Measurements from ENCODE around the gene CHN1.

CHN1 gene

DNA sequence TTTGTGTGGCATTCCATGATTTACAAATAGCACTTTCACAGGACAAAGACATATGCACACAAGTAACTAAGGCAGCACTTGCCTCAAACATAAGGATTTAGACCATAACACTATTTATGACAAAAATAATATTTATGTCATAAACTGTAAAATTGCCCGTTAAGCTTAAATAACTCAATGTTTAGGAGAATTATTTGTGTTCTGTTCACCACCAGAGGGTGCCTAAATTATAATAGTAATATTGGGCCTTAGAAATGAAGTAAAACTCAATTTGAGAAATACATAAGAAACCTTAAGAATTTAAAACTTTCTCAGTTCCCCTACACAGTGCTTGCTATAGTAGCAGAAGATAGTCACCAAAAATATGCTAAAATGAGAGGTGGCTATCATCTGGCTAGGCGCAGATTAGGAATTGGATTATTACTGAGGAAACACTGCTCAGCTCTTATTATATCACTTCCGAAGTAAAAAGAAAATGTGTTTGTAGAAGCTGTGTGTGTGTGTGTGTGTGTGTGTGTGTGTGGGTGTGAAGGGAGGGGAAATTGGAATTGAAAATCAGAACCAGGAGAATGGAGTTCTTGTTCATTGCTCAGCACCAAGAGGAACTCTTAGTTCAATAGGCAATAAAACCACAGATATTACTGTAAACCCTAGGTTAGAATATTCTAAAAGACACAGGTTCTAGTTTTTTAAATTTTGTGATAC is 4.9 kb upstream of the CHN1 start:
- DNase-seq: no peak

DNA sequence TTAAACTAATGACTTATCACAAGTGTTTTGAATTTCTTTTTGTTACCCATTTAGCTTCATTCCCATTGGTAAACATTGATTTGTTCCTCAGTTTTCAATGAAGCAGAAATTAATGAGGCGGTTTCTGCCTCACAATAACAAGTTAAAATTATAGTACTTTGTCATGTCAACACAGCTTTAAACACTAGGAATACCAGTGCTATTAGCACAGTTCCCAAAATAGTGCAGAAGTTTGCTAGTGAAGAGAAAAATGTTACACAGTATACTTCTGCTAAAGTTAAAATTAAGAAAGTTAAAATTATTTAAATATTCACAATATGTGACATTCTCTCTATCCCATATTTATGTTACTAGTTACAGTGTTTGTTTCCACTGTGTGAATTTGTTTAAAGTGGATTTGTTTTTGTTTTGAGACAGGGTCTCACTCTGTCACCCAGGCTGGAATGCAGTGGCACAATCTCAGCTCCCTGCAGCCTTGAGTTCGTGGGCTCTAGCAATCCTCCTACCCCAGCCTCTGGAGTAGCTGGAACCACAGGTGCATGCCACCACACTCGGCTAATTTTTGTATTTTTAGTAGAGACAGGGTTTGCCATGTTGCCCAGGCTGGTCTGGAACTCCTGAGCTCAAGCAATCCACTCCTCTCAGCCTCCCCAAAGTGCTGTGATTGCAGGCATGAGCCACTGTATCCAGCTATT is 3.8 kb upstream of the CHN1 start:
- DNase-seq: no peak

DNA sequence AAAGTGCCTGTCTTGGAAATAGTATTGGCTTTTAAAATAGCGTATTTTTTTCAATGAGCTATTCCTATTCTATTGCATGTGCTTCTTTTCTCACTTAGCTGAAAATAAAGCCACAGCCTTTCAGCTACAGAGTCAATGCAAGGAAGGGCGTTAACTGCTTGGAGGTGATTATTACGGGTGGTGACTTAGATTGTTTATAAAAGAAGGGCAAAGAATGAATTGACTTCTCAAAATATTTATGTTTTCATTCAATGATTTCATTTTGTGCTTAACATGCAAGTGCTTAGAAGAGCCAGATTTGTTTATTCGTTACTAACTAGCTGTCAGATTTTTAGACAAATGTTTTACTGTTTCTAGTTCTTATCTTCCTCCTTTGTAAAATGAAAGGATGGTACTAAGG is 2.8 kb upstream of the CHN1 start:
- no peak for DNase-seq

DNA sequence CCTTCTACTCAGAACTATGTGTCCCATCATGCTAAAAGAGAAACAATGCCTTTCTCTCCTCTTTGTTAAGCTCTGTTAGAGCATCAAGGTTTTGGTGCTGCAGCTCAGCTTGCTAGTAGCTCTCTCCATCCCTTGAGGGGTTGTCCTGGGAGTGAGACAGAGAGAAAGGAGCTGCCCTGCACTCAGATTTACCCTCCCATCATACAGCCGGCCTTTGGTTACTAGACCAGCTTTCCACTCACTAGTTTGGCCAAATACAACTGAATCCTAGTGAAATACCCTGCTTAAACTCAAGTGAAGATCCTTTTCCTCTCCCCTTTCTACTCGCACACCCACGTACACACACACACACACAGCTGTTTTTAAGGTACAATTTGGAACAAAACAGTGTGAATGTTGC is 2.3 kb upstream of the CHN1 start:
- DNase-seq: no peak

DNA sequence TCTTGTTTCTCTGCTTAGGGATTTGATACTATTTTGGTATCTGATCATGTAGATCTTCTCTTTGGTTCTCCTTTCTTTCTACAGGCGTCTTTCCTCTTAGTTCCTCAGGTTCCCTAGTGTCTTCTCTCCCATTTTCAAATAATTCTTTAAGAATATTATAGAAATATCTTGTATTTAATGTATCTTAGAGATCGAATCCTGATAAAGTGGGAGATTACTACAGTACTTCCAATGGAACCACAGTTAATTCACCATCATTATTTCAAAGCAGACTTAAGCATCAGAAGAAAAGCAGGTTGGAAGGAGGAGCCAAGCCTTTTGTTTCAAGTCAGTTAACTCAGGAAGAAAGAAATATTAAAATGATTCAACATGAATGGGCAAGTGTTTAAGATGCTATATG is 1.1 kb upstream of the CHN1 start:
- DNase-seq: no peak

DNA sequence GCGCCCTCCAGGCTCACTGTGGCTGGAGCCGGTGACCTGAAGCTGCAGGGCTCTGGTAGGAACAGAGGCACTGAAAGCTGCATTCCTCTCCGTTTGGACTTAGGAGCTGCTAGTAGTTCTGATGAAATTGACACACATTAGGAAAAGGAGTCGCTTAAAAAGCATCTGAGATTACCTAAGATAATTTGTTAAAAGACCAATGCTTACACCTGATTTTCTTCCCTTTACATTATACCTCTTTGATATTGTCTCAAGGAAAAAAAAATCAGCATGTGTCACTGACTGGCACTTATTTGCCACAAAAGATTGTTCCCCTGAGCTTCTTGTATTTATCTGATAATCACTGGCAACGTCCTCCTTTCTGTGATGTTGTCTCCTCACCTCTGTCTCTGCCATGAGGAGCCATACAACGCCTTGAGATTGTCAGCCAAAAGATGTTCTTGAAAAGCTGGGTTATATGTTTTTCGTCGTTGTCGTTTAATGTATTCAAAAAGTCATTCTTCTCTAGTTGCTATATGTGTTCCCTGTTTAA is 618 bp upstream of the CHN1 start:
- DNase-seq: no peak

DNA sequence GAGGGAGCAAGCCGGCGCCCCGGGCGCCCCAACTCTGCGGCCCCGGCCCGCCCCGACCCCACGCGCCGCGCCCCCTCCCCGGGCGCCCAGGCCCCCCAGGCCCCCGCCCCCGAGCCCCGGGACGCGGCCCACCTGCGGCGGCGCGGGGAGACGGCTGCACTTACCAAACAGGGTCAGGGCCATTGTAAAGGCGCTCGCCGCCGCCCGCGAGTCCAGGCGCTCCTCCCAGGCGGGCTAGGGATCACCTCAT is 526 bp downstream of the CHN1 start:
- peak; percentile 87 for DNase-seq

DNA sequence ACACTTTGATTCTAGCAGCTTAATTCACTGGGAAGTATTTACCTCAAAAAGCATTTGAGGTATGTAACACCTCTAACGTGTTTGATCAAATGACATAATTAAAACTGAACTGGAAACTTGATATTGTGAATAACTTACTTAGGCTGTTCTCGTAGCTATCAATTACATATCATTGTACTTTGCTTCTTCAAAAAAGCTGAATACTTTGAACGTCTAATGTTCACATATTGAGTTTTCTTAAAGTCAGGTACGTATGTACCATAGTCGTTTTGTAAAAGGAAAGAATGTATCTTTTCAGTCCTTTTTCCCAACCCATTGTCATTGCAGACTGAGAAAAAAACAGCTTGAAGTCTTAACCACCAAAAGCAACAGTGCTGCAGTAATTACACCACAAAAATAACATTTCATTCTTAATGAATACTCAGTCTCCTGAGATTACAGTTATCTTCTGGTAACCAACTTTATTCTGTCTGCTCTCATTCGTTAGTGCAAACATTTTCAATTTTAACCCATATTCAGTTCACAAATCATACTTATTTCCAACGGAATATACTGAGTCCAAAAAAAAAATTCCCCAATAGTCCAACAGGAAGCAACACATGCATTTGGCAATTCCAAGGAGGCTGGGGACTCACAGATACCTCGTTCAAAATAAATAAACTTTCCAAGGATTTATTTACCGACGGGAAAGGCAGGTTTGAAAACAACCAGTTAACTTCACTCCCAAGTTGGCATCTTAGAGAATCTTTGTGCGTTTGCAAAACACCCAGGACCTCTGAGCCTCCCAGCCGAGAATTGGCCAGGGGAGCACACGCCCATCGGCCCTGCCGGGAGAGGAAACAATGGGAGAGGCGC is 1.1 kb downstream of the CHN1 start:
- DNase-seq: no peak

DNA sequence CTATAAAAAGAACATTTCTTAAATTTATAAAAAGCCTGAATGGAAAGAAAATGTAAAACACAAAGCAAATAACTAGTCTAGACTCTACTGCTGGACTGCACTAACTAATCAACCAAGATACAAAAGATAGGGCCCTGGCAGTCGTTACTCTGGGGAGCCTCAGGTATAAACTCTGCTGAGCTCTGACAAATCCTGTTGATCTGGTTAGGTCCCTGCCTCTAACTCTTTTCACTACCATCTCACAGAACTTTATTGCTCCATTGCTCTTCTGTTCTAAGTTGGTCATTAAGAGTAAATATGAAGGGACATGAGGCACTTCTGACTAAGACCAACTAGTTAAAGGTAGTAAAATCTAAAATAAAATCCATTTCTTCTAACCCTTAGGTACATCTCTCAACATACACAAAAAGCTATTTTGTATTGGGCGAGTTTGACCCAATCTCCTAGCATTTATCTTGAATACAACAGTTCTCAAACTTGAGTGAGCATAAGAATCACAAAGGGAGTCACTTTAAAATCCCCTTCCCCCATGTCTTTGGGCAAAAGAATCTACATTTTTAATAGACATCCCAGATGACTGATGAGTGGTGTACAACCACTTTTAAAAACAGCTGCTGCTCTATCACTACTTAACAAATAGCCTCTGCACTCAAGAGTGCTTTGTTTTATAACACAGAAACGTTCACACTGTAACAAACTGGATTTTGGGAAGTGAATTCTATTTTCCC is 2.5 kb downstream of the CHN1 start:
- peak; percentile 42 for DNase-seq

DNA sequence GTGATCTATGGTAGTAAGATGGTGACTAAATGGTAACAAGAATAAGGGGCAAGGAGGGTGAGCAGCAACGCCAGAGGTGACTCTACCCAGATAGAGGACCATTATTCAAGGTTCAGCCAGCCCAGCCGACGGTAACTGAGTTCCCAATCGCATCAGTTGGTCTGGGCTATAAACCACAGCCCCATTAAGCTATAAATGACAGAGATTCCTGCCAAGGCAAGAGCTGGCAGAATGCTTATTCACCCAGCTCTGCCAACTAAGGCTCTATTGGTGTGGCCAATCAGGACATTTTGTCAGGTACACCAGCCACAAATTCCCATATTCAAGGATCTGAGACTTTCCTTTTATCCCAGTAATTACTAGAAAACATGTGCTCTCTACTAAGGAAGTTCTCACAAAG is 3.6 kb downstream of the CHN1 start:
- DNase-seq: no peak

DNA sequence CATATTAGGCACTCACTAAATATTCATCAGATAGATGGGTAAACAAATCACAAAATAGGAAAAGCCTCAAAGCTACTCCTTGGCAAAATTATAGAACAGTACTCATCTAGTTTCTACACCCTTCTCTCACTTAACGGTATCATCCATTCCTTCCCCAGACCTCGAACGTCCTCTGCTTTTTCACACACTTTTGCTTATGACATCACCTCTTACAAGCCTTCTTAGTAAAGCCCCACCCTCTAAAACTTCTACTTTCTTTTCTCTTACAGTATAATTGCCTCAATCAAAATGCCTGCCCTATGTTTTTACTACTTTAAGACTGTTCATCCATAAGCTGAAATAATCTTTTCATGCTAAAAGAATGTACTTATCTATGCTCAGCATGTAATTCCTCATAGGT is 8.1 kb downstream of the CHN1 start:
- DNase-seq: no peak

DNA sequence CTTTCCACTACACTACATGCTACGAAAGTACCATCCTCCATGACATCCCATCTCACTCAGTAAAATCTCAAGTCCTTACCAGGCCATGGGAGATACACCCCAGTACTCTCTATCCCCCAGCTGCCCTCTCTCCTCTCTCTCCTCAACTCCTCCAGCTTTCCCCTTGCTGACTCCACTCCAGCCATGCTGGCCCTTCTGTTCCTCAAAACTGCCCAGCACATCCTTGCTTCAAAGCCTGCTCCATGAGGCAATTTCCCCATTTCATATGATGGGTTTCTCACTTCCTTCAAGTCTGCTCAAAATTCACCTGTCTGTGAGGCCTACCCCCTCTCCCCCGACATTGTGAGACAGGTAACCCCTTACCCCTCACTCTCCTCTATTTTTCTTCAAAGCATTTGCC is 8.6 kb downstream of the CHN1 start:
- no peak for DNase-seq

DNA sequence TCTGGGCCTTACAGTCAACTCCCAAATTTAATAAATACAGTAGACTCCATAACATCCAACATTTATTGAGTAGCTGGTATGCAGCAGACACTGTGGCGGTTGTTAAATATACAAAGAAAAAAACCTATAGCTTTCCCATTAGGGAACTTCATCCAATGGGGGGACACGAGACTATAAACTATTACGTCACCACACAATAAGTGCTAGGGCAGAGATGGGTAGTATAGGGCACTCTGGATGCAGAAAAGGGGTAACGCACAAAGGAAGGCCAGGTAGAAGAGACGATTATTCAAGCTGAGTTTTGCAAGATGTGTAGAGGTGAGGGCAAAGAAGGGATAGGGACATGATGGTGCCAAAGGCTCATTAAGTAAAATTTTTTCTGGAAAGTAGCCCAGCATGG is 10.8 kb downstream of the CHN1 start:
- no peak for DNase-seq

DNA sequence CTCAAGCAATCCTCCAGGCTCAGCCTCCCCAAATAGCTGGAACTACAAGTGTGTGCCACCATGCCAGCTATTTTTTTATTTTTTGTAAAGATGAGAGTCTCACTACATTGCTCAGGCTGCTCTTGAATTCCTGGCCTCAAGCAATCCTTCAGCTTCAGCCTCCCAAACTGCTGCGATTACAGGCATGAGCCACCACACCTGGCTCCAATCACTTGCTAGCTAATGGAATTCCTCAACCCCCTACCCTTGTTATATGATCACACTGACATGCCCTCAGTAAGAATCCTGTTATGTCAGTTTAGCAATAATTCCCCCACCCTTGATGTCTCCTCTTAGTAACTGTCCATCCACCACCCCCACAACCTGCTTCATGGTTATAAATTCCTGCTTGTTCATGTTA is 12.3 kb downstream of the CHN1 start:
- DNase-seq: no peak

DNA sequence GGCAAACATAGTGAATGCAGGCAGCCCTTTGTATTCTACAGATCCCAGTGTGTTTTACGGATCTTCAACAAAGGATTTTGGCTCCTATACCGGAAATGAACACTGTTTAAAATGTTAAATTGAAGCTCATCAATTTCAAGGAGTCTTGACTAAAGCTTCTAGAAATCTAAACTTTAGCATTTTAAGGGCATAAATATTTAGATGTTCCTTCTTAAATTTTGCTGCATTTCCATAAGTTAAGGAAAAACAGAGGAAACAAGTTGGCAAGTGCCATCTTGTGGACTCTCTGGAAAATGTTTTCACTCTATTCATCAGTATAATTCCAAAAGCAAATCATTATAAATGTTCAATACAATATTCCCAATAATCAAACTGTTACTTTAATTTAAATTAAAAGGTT is 19.6 kb downstream of the CHN1 start:
- DNase-seq: no peak

DNA sequence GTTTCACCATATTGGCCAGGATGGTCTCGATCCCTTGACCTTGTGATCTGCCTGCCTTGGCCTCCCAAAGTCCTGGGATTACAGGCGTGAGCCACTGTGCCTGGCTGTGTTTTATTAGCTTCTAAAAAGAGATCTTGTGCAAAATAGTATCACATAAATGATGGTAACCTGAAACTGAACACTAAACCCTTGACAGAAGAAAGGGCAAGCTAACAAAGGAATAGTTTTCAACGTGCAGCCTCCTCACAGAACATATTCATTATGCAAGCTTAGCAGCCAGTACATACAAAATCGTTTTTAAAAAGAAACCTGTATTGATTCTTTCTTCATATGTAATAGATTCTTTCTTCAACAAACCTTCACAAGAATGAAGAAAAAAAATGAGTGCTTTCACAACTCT is 20.6 kb downstream of the CHN1 start:
- DNase-seq: no peak

DNA sequence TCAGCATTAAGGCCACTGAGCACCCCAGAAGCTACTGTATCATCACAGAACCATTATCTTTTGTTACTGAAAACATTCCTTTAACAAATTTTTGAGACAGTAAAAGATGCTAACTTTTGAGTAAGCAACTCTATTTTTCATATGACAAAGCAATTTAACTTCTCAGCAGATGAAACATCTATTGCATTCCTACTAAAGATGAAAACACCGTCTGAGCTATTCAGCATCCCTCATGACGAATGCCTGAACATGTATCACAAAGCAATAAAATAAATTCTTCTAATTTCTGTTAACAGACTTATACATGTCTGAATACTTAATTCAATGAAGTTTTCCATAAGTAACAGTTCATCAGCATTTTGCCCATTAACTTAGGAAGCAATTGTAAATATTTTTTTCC is 23.9 kb downstream of the CHN1 start:
- no peak for DNase-seq

DNA sequence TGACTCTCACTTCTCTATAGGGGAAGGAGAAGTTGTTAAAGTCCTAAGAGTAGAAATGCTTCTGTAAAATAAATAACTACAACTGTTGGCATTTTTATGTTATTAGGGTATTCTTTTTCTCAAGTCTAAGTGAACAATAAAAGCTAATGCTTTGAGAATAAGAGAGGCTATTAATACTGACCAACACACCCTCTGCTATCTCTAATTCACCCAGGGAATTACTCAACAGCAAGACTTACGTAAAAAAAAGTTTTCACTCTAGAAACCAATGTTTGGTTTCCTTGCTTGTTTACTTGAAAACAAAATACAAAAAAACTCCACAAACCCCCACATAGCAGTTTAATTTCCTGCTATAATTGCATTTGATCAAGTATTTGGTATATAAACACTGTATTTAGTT is 25.2 kb downstream of the CHN1 start:
- no peak for DNase-seq

DNA sequence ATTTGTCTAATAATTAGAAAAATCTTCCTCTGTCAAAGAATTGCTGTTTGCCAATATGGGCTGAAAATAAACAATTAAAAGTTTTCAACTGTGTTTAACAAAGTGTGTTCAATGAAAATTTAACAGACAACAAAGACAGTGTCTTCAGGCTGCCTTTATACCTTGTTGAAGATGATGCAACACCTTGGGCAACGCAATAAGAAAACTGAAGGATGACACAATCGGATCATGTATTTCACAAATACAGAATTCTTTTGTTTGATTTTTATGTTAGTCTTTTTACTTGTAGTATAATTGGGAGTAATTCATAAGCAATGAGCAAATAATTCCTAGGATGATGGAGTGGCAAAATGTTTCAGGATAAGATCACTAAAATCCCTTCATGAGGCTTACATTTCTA is 27.8 kb downstream of the CHN1 start:
- no peak for DNase-seq

DNA sequence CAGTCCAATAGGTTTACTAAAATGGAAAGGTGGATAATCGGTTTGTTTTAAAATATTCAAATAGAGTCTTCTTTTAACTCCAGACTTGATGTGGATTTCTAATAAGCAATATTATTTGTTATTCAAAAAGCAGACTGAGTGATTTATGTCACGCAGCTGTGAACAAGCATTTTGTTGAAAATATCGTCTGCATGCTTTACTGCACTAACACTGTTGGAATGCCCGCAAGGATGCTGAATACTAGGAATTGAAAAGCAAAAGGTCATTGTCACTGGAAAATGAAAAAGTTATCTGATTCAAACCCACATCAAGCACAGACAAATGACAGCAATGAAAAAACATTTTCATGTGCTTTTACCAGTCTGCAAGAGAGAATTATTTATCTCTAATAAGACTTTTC is 31.1 kb downstream of the CHN1 start:
- no peak for DNase-seq

DNA sequence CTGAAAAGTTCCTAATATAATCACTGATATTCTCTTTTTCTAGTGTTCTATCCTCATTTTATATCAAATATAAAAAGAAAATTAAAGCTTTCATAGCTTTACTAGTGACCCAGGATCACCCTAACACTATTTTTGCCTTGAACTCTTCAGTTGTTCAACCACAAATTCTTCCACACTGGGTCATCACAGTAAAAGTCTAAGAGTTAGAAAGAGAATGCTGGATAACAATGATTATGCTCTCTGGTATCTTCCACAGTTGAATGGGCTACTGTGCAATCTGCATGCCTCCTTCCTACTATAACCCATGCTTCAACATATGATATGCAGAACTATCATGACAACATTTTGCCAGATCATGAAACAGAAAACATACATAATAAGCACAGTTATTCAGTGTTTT is 32.3 kb downstream of the CHN1 start:
- DNase-seq: no peak

DNA sequence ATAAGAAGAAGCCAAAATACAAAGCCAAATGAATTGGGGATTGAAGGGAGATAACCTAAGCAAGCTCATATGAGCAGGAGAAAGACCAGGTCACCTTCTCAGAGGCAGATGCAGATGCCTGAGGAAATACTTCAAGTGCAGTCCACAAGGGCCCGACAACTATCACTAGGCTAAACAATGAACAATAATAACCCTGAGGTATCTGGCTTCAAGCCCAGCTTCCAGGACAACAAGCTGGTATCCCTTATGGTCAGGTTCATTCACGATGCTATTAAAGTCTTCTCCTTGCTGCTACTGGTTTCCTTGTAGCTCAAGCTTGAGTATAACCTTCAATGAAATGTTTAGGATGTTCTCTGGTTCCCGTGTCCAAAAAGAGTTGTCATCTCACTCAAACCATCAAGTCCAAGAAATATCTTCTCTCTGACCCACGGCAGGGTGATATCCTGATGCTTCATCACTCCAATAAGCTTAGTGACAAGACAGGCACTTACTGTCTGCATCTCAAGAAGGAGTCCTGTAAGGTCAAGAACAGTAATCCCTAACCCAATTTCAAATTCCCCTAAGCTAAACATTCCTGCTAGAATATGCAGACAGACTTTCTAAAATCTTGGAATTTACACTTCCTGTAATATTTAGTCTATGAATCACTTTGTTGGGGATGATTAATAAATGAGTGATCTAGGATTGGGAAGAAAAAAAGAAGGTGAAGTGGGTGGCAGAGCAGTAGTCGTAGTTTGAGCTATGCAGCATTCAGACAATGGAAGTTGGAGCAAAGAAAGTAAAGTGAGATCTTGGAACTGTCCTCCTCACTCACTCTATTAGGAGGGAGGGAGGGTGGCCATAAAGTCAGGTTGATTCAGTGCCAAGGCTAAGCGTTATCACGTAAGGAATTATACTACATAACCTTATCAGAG is 33.1 kb downstream of the CHN1 start:
- DNase-seq: peak; percentile 37

Measured in NCI-H510A (cell line).